Activated effector memory CD4-positive, alpha-beta T cell treated with Interleukin-2 at 50 U/mL for 16 hours (primary cell): Measurements from ENCODE around the gene LILRA5.
"Not testable (repeated sequence)": the region's sequence is repeated elsewhere in the genome, so short reads cannot be mapped to it uniquely, and the experiment has no call there.

Experiments
- DNase-seq: peaks from one replicate; pipeline ENCODE4 v3.0.0-alpha.2; 2020

LILRA5 gene

GRCh38 chr19:54271587-54271986 lies 41.4 kb downstream of the LILRA5 start:
- DNase-seq: not testable (repeated sequence)

- no peak for DNase-seq
These were observed 41.9 kb downstream of the LILRA5 start for GRCh38 chr19:54271106-54271505.

DNA sequence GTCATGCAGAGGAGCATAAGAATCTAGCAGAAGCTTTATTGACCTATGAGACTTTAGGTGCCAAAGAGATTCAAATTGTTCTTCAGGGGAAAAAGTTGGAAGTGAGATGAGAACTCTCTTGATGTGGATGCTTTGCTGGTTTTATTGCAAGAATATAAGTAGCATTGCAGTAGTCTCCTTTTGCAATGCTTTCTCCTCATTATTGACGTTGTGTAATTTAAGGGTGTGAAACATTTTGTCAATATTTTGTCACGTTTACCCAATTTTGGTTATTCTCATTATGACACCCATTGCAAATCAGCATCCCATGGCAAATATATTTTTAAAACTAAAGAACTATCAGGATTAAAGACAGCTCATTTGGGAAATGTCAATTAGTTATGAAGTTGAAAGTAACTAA lies 44.0 kb downstream of the LILRA5 start:
- no peak for DNase-seq

DNA sequence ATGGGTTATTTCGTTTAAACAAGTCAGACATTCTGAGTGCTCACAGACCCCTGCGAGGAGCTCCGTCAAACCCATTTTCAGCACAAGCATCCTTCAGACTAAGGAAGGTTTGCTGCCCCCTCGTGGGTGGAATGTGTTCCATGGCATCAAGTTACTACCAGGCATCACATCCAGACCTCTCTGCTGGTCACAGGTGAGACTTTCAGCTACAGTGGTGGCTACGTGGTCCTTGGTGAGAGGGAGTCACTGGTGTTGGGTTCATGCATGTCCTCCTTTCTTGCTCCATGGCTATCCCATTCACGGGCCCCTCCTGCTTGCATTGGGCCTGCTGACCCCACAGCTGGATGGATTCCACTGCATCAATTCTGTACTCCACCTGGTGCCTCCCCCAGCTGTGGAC lies 46.8 kb downstream of the LILRA5 start:
- DNase-seq: peak; percentile 33

GRCh38 chr19:54262470-54262869 lies 50.5 kb downstream of the LILRA5 start:
- DNase-seq: no peak

- DNase-seq: no peak
These were observed 50.9 kb downstream of the LILRA5 start for GRCh38 chr19:54262066-54262465.

DNA sequence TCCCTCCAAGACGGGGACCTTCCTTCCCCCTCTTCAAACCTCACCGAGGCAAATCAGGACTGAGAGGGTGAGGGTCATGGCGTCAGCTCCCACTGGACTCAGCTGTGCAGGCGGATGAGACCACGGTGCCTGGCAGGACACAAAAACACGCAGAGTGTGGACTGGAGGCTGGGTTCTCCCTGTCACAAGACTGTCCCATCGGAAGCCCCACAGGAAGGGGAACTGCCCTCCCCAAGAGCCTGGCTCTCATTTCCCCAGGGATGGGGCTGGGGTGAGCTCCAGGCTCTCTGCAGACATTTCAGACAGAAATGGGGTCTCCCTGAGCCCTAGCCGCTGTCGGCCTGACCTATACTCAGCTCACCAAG lies 55.9 kb downstream of the LILRA5 start, which contains the start of gene LILRB5:
TSS of gene LILRB5 (minus strand) at position 158 of the 365 bp plus-strand sequence. CDS start at position 78, 80 bp downstream.
- no peak for DNase-seq
